ENCODE measurements around the gene ANAPC15.

ANAPC15 gene

GRCh38 chr11:72084965-72085364 lies 27.5 kb downstream of the ANAPC15 start:
- DNase-seq (ENCODE audit: low spot score), result no peak

DNA sequence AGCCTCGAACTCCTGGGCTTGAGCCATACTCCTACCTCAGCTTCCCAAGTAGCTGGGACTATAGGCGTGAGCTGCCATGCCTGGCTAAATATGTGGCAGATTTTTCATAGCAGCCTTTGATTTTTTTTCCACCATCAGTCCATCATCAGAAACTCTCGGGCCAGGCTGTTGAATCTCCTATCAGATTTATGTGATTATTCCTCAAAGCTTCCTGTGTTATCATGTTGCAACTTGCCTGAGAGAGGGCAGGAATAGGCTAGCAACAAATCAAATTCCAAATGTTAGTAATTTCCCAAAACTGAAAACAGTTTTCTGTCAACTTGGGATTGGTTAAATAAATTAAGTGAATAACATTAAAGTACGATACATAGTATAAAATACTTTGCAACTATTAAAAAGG lies 28.4 kb downstream of the ANAPC15 start:
- no peak for DNase-seq (ENCODE audit: low spot score)

GRCh38 chr11:72083414-72083813 lies 29.1 kb downstream of the ANAPC15 start:
- no peak for DNase-seq (ENCODE audit: low spot score)

GRCh38 chr11:72081821-72082453 lies 30.6 kb downstream of the ANAPC15 start:
- DNase-seq (ENCODE audit: low spot score), result no peak

DNA sequence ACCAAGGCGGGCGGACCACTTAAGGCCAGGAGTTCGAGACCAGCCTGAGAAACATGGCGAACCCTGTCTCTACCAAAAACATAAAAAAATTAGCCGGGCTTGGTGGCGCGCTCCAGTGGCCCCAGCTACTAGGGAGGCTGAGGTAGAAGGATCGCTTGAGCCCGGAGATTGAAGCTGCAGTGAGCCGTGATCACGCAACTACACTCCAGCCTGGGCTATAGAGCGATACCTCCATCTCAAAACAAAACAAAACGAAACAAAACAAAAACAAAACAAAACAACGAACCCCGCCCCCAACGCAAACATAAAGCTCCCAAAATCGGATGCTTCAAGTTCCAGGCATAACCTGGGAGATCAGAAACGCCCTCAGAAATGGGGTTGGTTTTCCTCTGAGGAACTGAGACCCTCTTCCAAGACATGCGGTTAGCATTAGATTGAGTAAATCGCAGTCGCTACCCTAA lies 31.3 kb downstream of the ANAPC15 start:
- DNase-seq (ENCODE audit: low spot score), result no peak

DNA sequence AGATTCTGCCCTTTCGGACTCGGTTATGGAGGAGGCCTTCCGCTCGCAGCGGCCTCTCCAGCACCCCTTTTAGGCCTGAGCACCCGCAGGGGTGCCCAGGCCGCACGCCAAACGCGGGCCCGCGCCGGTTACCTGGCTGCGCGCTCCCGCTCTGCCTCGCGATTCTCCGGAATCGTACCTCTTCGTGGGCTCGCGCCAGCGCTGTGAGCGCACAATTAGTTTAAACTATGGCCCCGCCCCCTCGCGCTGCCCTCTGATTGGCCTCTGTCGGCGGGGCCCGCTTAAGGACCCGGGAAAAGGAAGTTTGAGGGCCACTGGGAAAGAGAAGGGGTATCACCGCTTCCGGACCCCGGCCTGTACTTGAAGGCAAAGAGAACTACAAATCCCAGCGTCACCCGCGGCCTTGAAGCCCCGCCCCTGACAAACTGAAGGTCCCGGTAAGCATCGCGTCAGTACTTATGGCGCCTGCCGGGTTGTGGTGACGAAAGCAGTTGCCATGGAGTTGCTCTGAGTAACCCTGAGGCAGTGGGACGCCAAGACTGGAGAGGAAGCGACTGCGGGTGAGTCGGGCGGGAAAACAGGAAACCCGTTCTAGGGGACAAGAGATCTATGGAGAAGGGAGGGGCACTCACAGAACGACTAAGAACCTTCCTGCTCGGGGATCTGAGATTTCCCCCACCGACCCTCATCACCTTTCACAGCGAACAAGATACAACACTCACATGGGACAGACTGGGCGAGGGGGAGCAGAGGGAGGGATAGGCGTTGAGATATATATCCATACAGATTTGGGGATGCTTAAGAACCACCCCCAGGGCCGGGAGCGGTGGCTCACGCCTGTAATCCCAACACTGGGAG lies 31.9 kb downstream of the ANAPC15 start, which contains the start of the genes LRRC51 and NUMA1:
LRRC51 (plus strand) TSS at position 525 of the 858 bp plus-strand sequence. CDS start 8,234 bp downstream, outside the sequence.
NUMA1 (minus strand) TSS at position 217 of the 858 bp plus-strand sequence. CDS start 44,599 bp downstream, outside the sequence.
- DNase-seq (ENCODE audit: low spot score), result peak; percentile 99

- peak; percentile 54 for DNase-seq (ENCODE audit: low spot score)
Observed at GRCh38 chr11:72079819-72080325, 32.6 kb downstream of the ANAPC15 start.

DNA sequence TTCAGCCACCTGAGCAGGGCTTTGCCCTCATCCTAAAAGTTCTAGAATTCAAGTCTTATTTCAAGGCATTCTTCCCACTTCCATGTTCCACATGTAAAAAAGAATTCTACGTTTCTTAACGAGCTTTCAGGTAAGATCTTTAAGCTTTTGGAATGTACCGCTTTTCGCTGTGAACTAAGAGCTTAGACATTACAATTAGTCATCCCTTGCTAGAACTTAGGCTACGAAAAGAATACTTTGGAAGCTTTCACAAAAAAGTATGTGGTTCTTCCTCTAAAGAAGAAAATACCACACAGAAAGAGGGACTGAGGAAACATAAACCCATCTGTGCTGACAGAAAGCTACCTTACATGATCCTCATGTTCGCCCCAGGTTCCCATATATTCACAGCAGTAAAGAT lies 34.0 kb downstream of the ANAPC15 start:
- no peak for DNase-seq (ENCODE audit: low spot score)

DNA sequence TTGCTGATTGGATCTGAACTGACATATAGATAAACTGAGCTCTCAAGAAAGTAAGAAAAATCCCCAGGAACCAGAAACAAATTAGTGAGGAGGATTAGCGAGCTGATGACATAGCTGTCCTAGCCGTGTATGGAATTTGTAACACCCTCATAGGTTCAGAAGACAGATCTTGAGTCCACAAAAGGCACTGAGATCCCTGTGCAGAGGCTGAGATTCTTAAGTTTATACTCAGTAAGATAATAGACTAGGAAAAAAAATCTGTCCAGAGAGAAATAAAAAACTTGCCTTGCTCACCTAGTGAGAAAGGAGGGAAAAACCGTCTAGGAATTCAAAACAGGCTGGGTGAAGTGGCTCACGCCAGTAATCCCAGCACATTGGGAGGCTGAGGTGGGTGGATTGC lies 36.7 kb downstream of the ANAPC15 start:
- no peak for DNase-seq (ENCODE audit: low spot score)

DNA sequence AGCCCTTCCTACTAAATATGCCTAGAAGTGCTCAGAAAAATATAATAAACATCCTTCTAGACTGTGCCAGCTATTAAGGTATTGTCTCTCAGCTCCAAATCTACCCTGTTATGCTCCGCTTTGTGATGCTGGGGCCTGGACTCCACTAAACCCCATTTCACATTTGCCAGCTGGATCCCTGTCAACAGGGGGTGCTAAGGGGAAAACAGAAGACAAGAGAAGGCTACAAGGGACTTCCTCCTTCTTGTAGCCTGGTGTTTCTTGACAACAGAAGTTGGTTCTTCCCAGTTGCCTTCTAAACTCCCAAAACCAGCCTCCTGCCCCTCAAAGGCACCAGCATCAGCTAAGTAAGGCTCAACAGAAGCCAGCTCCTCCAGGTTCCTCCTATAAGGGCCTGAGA lies 37.4 kb downstream of the ANAPC15 start:
- DNase-seq (ENCODE audit: low spot score), result no peak

- no peak for DNase-seq (ENCODE audit: low spot score)
Observed at GRCh38 chr11:72072348-72072747, 40.1 kb downstream of the ANAPC15 start.

- DNase-seq (ENCODE audit: low spot score), result peak; percentile 9
Observed at GRCh38 chr11:72070491-72070890, 42.0 kb downstream of the ANAPC15 start.

DNA sequence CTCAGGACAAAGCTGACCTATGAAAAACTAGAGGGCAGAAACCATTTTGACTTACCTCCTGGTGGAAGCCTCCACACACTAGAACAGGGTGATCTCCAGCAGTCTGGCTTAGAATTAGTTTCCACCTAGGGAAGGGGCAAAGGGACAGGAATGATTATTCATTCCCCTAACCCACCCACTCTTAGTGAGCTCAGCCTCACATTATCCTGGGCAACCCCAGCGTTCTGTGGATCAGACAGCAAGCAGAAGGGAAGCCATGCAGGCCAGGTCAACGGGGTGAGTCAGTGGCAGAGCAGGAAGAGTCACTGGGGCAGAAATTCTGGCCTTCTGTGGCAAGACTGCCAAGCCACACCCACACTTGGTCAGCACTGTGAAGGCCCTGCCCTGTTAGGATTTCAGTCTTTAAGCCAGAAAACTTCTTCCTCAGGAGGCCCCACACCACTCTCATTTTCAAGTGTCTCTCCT lies 42.7 kb downstream of the ANAPC15 start:
- peak; percentile 82 for DNase-seq (ENCODE audit: low spot score)

DNA sequence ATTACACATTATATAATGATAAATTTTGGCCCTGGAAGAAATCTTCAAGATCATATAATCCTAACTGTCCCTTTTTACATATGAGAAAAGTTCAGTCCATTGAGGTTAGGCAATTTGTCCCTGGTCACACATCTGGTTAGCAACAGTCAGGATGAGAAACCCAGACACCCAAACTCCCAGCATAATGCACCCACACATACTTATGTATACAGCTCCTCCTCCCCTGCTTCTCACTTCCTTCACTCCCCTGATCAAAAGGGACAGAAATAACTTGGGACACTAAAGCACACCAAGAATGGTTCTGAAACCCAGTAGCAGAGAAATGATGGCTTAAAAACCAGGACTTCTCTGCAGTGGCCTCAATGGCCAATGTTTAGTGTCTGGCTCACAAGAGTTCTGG lies 43.3 kb downstream of the ANAPC15 start:
- DNase-seq (ENCODE audit: low spot score), result no peak

DNA sequence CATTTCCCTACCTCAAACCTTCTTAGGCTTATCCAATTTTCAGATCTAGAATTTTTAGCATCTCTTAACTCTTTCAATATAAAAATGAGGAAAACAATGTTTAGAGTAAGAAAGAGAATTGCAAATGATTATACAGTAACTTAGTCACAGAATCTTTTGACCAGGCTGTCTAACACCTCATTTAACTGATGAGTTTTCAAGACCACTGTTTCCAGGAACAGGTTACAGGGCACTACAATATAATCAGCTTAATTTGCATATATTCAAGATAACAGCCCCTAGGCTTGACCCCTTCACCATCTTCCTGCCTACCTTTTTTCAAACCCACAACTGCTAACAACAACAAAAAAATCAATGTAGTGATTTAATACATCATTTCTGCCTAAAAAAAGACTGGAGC lies 44.8 kb downstream of the ANAPC15 start:
- DNase-seq (ENCODE audit: low spot score), result no peak

DNA sequence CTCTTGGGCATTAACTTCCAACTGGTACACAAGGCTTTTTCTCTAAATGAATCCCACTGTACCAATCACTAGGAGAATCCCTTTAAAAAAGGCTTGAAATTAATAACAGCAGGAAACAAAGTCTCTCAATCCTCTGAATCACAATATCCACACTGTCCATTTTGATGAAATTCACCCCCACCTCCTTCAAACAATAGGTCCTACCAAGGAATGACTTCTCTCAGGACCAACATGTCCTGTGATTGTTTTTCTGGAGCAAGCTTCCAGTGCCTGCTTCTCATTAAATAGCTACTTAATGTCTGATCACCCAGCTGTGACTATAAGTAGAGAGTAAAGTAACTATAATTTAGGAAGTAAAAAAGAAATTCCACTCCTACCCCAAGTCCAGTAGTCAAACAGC lies 45.2 kb downstream of the ANAPC15 start:
- DNase-seq (ENCODE audit: low spot score), result no peak

DNA sequence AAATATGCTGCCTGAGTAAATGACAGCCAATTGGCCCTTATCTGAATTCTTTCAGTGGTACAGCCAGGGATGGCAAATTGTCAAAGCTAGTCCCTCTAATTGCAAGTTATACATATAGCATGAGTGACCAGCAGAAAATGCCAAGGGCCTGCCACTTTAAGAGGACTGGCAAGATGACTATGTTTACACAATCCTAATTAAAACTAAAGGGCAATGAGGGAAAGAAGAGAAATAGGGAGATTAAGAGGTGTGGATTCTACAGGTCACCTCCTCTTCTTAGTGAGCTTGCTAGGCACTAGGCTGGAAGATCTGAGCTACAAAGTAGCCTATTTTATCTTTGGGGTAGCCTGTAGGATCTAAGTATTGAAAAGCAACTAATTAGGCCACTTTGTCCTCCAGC lies 45.6 kb downstream of the ANAPC15 start:
- DNase-seq (ENCODE audit: low spot score), result no peak

DNA sequence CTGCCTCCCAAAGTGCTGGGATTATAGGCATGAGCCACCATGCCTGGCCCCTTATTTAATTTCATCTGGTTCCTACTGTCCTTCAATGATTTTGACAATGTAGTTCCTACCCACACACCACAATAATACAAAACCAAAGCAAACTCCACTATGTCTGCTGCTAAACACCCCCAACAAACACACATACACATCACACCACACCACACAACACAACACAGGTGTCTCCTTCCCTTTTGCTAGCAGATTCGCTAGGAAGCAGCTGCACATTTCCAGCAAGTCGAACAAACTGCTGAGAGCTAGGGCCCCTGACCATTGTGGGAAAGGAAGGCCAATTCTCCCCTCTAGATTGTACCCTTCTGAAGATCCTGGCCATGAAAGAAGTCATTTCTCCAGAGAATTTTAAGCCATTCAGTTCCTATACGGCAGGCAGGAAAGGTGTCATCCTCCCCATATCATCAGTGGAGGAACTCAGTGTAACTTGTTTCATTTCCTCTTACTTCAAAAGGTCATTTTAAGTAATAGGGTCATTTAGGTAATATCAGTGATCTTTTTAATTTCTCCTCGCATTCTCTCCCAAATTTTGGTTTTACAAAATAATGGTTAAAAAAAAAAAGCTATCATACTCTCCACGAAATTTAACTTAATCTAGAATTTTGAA lies 50.6 kb downstream of the ANAPC15 start:
- no peak for DNase-seq (ENCODE audit: low spot score)
